ENCODE measurements around the gene ANKMY1. TPM values are rescaled to one million over a fixed set of nuclear protein-coding genes. Genes with fewer than 3 reads are reported as not detected.

The ANKMY1 gene
- total and polyA plus RNA-seq, 2 of the 13 experiments (the other 11 are each of a cell fraction or from before 2014, with no cell fraction given), result 11.7 to 18.8 TPM

DNA sequence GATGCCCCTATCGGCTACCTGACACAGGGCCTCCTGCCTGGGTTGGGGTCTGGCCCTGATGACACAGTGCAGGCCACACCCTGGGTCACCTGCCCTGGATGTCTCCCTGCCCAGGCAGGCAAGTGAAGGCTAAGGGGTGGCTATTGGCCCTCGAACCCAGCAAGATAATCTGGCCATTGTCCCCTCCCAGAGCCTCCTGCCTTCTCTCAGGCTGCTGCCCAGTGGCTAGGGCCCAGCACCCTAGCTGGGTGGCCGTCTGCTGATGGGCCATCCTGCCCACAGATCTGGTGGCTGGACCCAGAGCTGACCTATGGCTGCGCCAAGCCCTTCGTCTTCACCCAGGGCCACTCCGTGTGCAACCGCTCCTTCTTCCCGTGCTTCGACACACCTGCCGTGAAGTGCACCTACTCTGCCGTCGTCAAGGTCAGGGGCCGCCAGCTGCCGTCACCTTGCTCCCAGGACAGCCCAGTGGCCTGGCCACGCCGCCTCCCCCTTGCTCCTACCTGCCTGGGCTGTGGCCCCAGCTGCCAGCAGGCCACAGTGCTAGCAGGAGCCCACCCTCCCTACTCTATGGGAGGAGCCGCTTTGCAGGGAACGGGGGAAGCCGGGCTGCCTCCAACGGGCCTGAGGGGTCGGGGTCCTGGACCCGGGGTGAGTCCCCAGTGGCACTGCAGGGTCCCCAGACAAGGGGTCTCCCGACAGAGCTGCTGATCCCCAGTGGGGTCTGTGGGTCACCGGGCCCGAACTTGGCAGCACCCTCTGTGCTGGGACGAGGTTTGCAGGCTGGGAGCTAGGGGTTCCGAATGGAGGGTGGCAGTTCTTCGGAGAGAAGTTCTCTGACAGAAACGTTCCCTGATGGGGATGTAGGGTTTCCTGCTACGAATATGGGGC, 14.6 kb upstream of the ANKMY1 start:
- POLR2A ChIA-PET, result interaction anchor here (2.2 to 4.0 kb wide), 3 partner anchors 8 to 14 kb away, joined by 9 to 42 read pairs (median 9); partner anchors contain the start of genes CAPN10 and DUSP28
- intact Hi-C loops (cut with micrococcal nuclease; ENCODE audit: unreplicated experiment), result no loop called here
- Histone ChIP-seq H4K20me1 (ENCODE audit: insufficient read depth, low read length) (no peaks in the 10 kb centered on the region; the same call in 1 of the 2 replicates), H3K27me3 (ENCODE audit: control insufficient read depth in 1 of 2, insufficient read depth in 2 of 2, low read length in 2 of 2) (no peaks in the 10 kb centered on the region; a peak in 1 of 5 replicates), H3K79me2 (ENCODE audit: insufficient read depth, low read length) (peaks cover 14% of the 10 kb centered on the region), H3K36me3 (replicated peaks in 1 of 2; ENCODE audit: control insufficient read depth in 1 of 2, insufficient read depth in 2 of 2, low read length in 2 of 2) (peaks cover 0 to 12% of the 10 kb centered on the region in 2 experiments; a peak in 3 of 5 replicates), H3K4me3 (replicated peaks in 1 of 3; ENCODE audit: insufficient read depth in 1 of 3, low read depth in 2 of 3, low read length in 3 of 3) (no peak overlapping the region), H3K27ac (ENCODE audit: extremely low read length, insufficient read depth, low read length) (no peak overlapping the region), H2AFZ (ENCODE audit: low read length) (no peak overlapping the region), H3K4me1 (ENCODE audit: insufficient read depth, low read length) (peaks cover 27% of the 10 kb centered on the region), H3K9me3 (ENCODE audit: low read length) (no peaks in the 10 kb centered on the region), H3K4me2 (ENCODE audit: low read depth, low read length) (no peak overlapping the region), H3K9ac (ENCODE audit: insufficient read depth, low read depth, low read length) (no peak overlapping the region)
- 96% methylated on average over 25 of the region's 30 CpGs for WGBS (ENCODE audit: low lambda C conversion rate)
- DNase-seq (ENCODE audit: low spot score), result no peak
- CTCF ChIA-PET (ENCODE audit: low intra/inter-chr PET ratio, low total read pairs), result no interaction called here
- ATAC-seq, result no peak
- BruUV-seq (replicated peaks), result no TSS peak
- in situ Hi-C loops (cut with HindIII; ENCODE audit: extremely low pct_ligation_motif_present, low pct_unique_long_range_greater_than_20kb), result loop anchor here (25.0 kb wide), 1 partner anchor 640 kb away; no protein-coding TSS in a partner anchor
- FAIRE-seq, result no peak
- TF ChIP-seq, protein P1, sequence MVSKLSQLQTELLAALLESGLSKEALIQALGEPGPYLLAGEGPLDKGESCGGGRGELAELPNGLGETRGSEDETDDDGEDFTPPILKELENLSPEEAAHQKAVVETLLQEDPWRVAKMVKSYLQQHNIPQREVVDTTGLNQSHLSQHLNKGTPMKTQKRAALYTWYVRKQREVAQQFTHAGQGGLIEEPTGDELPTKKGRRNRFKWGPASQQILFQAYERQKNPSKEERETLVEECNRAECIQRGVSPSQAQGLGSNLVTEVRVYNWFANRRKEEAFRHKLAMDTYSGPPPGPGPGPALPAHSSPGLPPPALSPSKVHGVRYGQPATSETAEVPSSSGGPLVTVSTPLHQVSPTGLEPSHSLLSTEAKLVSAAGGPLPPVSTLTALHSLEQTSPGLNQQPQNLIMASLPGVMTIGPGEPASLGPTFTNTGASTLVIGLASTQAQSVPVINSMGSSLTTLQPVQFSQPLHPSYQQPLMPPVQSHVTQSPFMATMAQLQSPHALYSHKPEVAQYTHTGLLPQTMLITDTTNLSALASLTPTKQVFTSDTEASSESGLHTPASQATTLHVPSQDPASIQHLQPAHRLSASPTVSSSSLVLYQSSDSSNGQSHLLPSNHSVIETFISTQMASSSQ (IDR thresholded peaks at IDR 0.05; ENCODE audit: low read depth), result no peak
- TF ChIP-seq, protein P1 (CRISPR knock-in tag; IDR thresholded peaks at IDR 0.05; ENCODE audit: borderline replicate concordance), result no peak
- TF ChIP-seq ZBTB38 (CRISPR knock-in tag; IDR thresholded peaks at IDR 0.05), result peak; percentile 57; the same call in 1 of the 2 replicates
- TF ChIP-seq ZSCAN20 (CRISPR knock-in tag; IDR thresholded peaks at IDR 0.05; ENCODE audit: borderline replicate concordance), result no peak
- no peak for TF ChIP-seq MZF1 (CRISPR knock-in tag; IDR thresholded peaks at IDR 0.05; ENCODE audit: borderline replicate concordance)
- no peak for TF ChIP-seq MXI1 (IDR thresholded peaks at IDR 0.05; ENCODE audit: borderline replicate concordance, low read depth, low read length)
- no peak for TF ChIP-seq ZNF546 (CRISPR knock-in tag; conservative IDR thresholded peaks at IDR 0.05)
- TF ChIP-seq, protein P2, sequence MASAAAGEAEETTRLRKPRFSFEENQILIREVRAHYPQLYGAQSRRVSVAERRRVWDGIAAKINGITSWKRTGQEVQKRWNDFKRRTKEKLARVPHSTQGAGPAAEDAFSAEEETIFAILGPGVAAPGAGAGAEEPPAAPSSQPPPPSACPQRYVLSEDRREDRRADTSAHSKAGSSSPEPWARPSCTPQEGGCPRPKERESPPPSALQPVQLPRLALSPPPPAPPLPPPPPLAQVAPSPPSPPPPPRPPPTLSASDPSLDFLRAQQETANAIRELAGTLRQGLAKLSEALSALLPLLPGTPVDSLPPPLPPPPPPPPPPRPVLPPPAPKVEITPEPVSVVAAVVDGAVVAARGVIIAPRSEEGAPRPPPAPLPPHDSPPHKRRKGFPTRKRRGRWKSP (CRISPR knock-in tag; IDR thresholded peaks at IDR 0.05), result no peak
- TF ChIP-seq, protein P3, sequence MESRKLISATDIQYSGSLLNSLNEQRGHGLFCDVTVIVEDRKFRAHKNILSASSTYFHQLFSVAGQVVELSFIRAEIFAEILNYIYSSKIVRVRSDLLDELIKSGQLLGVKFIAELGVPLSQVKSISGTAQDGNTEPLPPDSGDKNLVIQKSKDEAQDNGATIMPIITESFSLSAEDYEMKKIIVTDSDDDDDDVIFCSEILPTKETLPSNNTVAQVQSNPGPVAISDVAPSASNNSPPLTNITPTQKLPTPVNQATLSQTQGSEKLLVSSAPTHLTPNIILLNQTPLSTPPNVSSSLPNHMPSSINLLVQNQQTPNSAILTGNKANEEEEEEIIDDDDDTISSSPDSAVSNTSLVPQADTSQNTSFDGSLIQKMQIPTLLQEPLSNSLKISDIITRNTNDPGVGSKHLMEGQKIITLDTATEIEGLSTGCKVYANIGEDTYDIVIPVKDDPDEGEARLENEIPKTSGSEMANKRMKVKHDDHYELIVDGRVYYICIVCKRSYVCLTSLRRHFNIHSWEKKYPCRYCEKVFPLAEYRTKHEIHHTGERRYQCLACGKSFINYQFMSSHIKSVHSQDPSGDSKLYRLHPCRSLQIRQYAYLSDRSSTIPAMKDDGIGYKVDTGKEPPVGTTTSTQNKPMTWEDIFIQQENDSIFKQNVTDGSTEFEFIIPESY (CRISPR knock-in tag; IDR thresholded peaks at IDR 0.05), result 0 out of 2 replicates have a peak, but pooled peaks have one; percentile 19
- TF ChIP-seq ZNF276 (CRISPR knock-in tag; IDR thresholded peaks at IDR 0.05; ENCODE audit: low read depth), result 0 out of 2 replicates have a peak, but pooled peaks have one; percentile 10

All from HepG2 (cell line).